Hematopoietic multipotent progenitor cell treated with erythropoietin and hydrocortisone succinate and interleukin-3 and kit ligand, for 15 days (in vitro differentiated cells): ENCODE data around the gene GAREM1.

ENCODE experiments used
- DNase-seq: peaks from one replicate; pipeline ENCODE4 v3.0.0-alpha.2; 2015; ENCODE audit warnings: low spot score

The GAREM1 gene

GRCh38 chr18:32424696-32425095 lies 46.0 kb downstream of the GAREM1 start:
- DNase-seq, result no peak

GRCh38 chr18:32422978-32423740 lies 47.5 kb downstream of the GAREM1 start:
- no peak for DNase-seq

- no peak for DNase-seq
Measured at GRCh38 chr18:32422201-32422600, 48.5 kb downstream of the GAREM1 start.

- DNase-seq, result no peak
Measured at GRCh38 chr18:32420084-32420750, 50.5 kb downstream of the GAREM1 start.

- no peak for DNase-seq
Measured at GRCh38 chr18:32418148-32418547, 52.5 kb downstream of the GAREM1 start.

- DNase-seq, result no peak
Measured at GRCh38 chr18:32405588-32405987, 65.1 kb downstream of the GAREM1 start.

GRCh38 chr18:32401621-32402020 lies 69.1 kb downstream of the GAREM1 start:
- no peak for DNase-seq

GRCh38 chr18:32393407-32393806 lies 77.3 kb downstream of the GAREM1 start:
- no peak for DNase-seq

GRCh38 chr18:32391126-32391525 lies 79.6 kb downstream of the GAREM1 start:
- DNase-seq, result no peak

GRCh38 chr18:32389858-32390257 lies 80.8 kb downstream of the GAREM1 start:
- DNase-seq, result no peak

GRCh38 chr18:32389191-32389590 lies 81.5 kb downstream of the GAREM1 start:
- DNase-seq, result no peak

GRCh38 chr18:32386471-32386870 lies 84.2 kb downstream of the GAREM1 start:
- no peak for DNase-seq

GRCh38 chr18:32383050-32383819 lies 87.4 kb downstream of the GAREM1 start:
- DNase-seq, result no peak

- no peak for DNase-seq
Measured at GRCh38 chr18:32381761-32382160, 88.9 kb downstream of the GAREM1 start.

GRCh38 chr18:32380559-32380958 lies 90.1 kb downstream of the GAREM1 start:
- no peak for DNase-seq

- no peak for DNase-seq
Measured at GRCh38 chr18:32379891-32380290, 90.8 kb downstream of the GAREM1 start.

GRCh38 chr18:32378705-32379104 lies 92.0 kb downstream of the GAREM1 start:
- DNase-seq, result no peak

GRCh38 chr18:32373995-32374394 lies 96.7 kb downstream of the GAREM1 start:
- no peak for DNase-seq

GRCh38 chr18:32373505-32373904 lies 97.2 kb downstream of the GAREM1 start:
- no peak for DNase-seq

- DNase-seq, result no peak
Measured at GRCh38 chr18:32372381-32373061, 98.2 kb downstream of the GAREM1 start.

GRCh38 chr18:32372047-32372380 lies 98.7 kb downstream of the GAREM1 start:
- no peak for DNase-seq

- no peak for DNase-seq
Measured at GRCh38 chr18:32371384-32371783, 99.3 kb downstream of the GAREM1 start.
